PC-3 (cell line): ENCODE measurements around the gene TFEB.

Experiments
- CTCF ChIP-seq: fragments of 300-600 bp; sonication (generic); conservative IDR thresholded peaks from 2 replicates; pipeline ENCODE4 v1.5.1; 2017; ENCODE audit warnings: antibody characterized with exemption, low read depth, mild to moderate bottlenecking, low read length
- EZH2 ChIP-seq: fragments of 300-600 bp; sonication (generic); IDR thresholded peaks from one replicate; pipeline ENCODE4 v1.6.1; 2017; ENCODE audit warnings: antibody characterized with exemption, mild to moderate bottlenecking, low read length; ENCODE audit not compliant: unreplicated experiment
- EZH2phosphoT487 ChIP-seq: fragments of 300-600 bp; sonication (generic); IDR thresholded peaks from 2 replicates; pipeline ENCODE4 v1.6.1; 2018; ENCODE audit warnings: mild to moderate bottlenecking, antibody characterized with exemption, low read length, borderline replicate concordance

DNA sequence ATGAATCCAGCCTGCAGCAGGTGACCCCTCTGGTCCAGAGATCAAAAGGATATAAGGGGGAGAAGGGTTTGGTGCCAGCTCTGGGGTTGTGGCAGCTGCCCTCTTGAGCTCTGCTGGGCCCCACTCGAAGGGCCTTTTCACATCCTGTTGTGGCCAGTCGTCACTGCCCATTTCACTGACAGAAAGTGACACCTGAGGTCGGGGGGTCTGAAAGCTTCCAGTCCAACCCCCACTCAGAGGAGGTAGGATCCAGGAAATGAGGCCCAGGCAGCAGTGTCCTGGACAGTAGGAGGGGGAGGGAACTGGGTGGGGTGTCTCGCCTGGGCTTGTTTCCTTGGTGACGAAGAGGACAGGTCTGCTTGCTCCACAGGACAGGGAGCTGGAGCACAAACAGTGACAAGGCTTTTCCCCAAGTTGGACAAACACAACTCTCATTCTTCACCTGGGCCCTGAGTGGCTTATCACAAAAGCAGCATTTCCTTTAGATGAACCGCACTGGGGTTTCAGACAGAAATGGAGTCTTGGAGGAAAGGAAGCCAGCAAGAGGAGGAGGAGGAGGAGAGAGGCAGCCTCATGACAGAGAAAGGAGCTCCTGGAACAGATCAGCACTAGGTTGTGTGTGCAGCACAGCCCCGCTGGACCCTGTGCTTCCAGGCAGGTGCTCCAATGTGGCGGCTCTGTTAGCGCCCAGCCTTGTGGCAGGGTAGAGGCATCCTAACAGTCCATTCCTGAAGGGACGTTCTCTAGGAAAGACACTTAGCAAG, 33.3 kb upstream of the TFEB start:
- no peak for TF ChIP-seq CTCF
- no peak for TF ChIP-seq EZH2phosphoT487
- TF ChIP-seq EZH2 = no peak
